ENCODE results near the gene ATP5F1E.
A peak's percentile ranks its signal among the peaks of the same experiment; 100 is the strongest.

Gene ATP5F1E

GRCh38 chr20:59032023-59032712, at the start of gene ATP5F1E:
ATP5F1E (minus strand) TSS chr20:59032335; CDS start chr20:59032251, 84 bp downstream.
- DNase-seq: peak; percentile 88

DNA sequence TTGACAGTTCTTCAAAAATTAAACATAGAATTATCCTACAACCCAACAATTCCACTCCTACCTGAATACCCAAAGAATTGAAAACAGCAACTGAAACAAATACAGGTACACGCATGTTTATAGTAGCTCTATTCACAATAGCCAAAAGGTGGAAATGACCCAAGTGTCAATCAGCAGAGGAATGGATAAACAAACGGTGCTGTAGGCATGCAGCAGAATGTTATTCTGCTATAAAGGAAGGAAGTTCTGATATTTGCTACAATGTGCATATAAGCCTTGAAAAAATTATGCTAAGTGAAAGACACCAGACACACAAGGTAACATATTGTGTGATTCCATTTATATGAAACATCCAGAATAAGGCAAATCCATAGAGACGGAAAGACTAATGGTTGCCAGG, 48.9 kb upstream of the ATP5F1E start:
- DNase-seq: no peak

DNA sequence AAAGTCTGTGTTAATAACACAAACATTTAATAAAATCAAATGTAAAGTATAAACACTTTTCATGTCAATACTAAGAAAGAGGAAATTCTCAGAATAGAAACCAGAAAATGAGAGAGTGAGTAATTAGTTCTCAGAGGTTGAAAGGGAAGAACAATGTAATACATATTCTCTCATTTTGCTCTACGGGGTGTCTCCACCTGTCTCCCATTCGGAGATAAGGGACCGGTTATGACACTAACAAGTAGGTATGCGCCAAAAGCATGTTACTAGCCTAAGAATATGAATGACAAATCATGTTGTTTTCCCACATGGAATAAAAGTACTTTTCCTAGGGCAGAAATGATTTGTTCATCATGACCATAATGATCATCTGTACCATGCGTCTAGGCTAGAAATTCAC, 46.1 kb upstream of the ATP5F1E start:
- DNase-seq: no peak

DNA sequence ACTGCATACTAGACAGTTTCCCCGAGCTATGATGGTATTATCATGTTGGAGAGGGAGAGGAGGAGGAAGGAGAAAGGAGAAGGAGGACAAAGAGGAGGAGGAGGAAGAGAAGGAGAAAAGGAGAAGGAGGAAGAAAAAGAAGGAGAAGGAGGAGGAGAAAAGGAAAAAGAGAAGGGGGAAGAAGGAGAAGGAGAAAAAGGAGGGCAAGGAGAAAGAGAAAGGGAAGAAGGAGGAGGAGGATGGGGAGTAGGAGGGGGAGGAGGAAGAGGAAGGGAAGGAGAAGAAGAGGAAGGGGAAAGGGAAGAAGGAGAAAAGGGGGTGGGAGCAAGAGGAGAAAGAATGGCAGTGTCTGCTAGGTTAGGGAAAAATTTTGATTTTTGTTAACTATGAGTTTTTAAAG, 45.6 kb upstream of the ATP5F1E start:
- DNase-seq: no peak

DNA sequence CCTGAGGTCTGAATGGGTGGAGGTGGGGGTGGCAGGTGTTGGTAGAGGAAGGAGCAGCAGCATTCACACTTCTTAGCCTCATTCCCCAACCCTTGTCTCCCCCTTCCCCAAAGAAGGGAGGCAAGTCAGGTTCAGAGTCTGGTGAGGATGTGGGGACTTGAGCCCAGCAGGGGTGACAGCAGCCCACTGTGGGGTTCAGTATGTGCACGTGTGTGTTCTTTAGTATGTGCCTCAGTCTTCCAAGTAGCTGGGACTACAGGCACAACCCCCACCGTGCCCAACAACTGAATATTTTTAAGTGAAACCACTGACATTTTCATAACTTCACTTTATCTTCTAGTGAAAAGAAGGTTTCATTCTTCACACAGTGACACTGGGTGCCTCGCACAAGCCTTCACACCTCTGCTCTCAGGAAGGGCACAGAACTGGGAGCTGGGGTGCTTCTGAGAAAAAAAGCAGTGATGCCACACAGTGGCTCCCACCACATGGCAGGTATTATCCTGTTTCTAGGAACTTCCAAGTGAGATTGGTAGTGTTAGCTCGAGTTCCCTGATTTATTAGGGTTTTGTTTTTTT, 43.9 kb upstream of the ATP5F1E start:
- DNase-seq: no peak

- DNase-seq: no peak
Observed at GRCh38 chr20:59074456-59074855, 42.3 kb upstream of the ATP5F1E start.

GRCh38 chr20:59073582-59073981, 41.4 kb upstream of the ATP5F1E start:
- DNase-seq: no peak

- no peak for DNase-seq
Observed at GRCh38 chr20:59071216-59071615, 39.1 kb upstream of the ATP5F1E start.

- DNase-seq: no peak
Observed at GRCh38 chr20:59069026-59069425, 36.9 kb upstream of the ATP5F1E start.

DNA sequence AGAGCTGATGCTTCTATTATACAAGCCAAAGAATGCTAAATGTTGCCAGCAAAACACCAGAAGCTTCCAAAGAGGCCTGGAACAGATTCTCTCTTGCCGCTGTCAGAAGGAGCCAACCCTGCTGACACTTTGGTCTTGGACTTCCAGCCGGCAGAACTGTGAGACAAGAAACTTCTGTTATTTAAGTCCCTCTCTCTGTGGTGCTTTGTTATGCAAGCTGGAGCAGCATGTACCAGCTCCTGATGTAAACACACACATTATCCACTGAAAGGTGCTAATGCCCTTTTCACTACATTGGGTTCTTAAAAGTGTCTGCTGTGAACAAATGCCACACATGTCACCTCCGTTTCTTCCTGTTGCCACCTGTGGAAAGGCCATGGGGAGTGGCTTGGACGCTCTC, 36.4 kb upstream of the ATP5F1E start:
- no peak for DNase-seq

DNA sequence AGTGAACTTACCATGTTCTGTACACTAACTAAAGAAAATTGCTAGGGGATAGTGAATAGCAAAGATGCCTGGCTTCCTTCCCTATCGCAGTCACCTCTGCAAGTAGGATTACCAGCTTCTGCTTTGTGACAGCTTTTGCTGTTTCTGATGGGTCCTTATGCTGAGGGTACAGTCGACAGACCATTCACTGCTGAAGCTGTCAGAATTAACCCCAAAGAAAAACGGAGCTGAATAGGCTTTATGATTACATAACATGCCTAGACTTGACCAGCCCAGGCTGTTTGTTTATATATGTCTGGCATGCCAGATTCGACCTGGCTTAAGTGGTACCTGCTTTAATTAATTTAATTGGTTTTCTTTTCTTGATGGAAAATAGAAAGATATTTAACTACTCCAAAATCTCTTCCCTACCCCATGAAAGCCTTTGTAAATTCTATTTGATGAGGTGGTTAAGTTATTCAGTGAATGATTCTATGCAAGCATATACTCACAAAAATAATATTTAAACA, 32.1 kb upstream of the ATP5F1E start:
- peak; percentile 88 for DNase-seq

DNA sequence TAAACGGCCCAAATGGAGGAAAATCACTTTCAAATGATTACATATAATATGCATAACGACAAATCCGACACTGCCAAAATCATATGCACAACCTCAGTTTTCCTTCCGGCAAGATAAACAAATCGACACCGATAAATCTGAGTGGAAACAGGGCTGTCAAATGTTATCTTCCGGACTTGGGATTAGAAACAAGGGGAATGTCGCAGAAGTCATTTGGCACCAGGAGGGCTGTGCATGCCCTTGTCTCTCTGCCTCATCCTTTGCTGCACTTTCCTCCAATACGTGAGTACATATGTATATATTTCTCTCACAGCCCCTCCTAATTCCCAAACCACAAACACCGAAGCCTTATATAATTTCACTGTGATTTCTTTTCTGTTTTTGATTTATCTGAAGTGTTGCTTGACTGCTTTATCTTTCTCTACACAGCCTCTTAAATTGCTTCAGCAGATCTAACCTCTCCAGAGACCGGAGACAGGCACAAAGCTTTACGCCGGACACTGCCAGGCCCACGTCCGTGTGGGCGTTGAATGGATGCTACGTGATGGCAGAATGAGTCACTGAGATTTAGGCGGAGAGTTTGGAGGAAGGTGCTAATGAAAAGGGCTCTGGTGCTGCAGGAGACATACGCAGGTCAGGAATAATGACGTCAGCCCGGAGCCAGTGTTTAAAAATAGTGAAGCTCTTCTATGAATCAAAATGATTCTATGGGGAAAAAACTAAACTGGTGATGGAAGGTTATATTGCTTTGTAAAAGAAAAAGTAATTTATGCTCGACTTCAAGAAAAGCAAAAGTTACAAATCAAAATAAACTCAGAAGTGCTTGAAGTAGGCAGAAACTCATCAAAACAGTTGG, 31.5 kb upstream of the ATP5F1E start:
- DNase-seq: peak; percentile 61

DNA sequence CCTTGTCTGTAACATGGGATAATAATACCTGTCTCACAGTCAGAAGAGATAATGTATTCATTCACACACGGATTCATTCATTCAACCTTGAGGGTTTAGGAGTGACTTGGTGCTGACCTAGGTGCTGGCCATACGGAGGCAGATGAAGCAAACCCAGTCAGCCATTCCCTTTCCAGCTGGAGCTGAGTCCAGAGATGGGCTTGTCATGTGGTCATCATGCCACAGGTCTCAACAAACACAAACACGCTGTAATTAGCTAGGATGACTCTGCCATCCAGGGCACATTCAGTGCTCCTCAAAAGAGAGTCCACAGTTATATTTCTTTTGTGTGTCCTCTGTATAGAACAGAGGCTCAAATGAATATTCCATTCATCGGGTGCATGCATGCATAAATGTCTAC, 29.9 kb upstream of the ATP5F1E start:
- peak; percentile 38 for DNase-seq

- DNase-seq: no peak
Observed at GRCh38 chr20:59055302-59055701, 23.2 kb upstream of the ATP5F1E start.

DNA sequence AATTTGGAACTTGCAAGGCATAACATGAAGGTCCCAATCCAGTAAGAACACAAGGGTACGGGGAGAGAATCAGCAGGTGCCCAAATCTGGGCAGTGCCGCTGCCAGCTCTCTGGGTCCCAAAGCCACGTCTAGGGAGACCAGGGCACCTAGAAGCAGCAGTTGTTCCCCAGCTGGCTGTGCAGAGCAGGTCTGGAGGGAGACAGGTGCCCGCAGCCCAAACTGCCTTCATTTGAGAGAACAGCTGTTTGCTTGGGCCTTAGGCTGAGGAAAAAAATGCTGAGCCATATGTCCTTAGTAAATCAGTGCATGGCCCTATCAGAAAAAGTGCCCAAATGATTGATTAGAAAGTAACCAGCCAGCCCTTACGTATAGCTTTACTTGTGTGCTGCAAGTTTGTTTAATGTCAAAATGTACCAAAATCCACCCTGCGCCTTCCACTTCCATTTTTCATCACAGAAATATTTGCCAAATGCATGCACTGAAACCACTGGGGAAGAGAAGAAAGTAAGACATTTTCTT, 19.6 kb upstream of the ATP5F1E start:
- no peak for DNase-seq

DNA sequence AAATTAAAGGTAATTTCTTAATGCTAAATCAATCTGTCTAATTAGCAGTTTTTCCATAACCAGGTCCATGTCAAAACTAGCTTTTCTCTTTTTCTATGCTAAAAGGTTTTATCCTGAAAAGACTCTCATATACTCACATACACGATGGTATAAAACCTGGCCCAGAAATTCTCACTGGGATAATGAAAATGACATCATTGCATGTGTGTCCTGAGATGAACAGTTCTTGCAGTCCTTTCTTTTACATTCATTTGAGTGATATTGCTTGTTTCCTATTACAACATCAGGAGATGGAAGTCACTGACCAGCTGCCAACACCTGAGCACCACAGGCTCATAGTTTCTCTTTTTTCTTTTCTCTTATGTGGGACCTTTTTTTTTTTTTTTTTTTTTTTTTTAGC, 18.3 kb upstream of the ATP5F1E start:
- no peak for DNase-seq

- DNase-seq: no peak
Observed at GRCh38 chr20:59048681-59049030, 16.5 kb upstream of the ATP5F1E start.

- DNase-seq: no peak
Observed at GRCh38 chr20:59047938-59048680, 16.0 kb upstream of the ATP5F1E start.

GRCh38 chr20:59046862-59047261, 14.7 kb upstream of the ATP5F1E start:
- no peak for DNase-seq

- DNase-seq: no peak
Observed at GRCh38 chr20:59044796-59045195, 12.7 kb upstream of the ATP5F1E start.

GRCh38 chr20:59044295-59044694, 12.2 kb upstream of the ATP5F1E start:
- DNase-seq: no peak

DNA sequence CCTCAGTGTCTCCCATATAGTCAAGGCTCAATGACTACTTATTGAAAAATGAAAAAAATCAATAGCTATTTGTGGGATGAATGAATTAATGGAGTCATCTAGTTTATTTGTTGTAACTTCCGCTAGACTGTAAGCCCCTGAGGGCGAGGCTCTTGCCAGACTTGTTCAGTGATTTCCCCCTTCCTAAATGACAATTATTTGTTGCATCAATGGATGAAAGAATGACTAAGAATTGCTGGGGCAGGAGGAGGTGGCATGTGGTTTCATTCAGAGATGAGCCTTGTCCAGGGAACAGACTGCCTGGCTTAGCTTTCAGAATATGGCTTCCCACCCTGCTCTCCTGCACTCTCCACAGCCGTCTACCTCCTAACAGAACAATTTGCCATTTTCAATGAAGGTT, 11.6 kb upstream of the ATP5F1E start:
- no peak for DNase-seq

Data from NCI-H748 treated with DMSO at 0.1 percent for 48 hours (cell line).